Epithelial cell of proximal tubule (primary cell): Measurements from ENCODE around the gene B3GALT4. TPM values are rescaled to one million over a fixed set of nuclear protein-coding genes. Genes with fewer than 3 reads are reported as not detected.

Source experiments
- DNase-seq: peaks from one replicate; pipeline ENCODE4 v3.0.0-alpha.2; 2011; ENCODE audit warnings: low read depth
- H3K4me3 ChIP-seq: 2 replicates; pipeline ENCODE4 v1.5.1; 2011; ENCODE audit warnings: low read depth, mild to moderate bottlenecking, low read length
- CTCF ChIP-seq: conservative IDR thresholded peaks from 2 replicates; pipeline ENCODE4 v1.5.1; 2012; ENCODE audit warnings: low read depth, mild to moderate bottlenecking, low read length
- total RNA-seq: library from RNA; depleted of rRNA; stranded (reverse); fragments of >200 nt; gene quantifications from 2 replicates; pipeline ENCODE4 v1.2.3, GENCODE V29; 2015

Gene B3GALT4
- total RNA-seq, 1 donor from 2014 or later = 7.0 TPM

GRCh38 chr6:33247977-33248642 is 28.8 kb upstream of the B3GALT4 start:
- no peak for DNase-seq
- TF ChIP-seq CTCF = peak; percentile 88

GRCh38 chr6:33248643-33248931 is 28.3 kb upstream of the B3GALT4 start:
- TF ChIP-seq CTCF = no peak
- DNase-seq = no peak
- H3K4me3 ChIP-seq = peak overlapping the region; percentile 46

More at GRCh38 chr6:33247977-33248642, 28.8 kb upstream of the B3GALT4 start:
- peak overlapping the region; percentile 46 for H3K4me3 ChIP-seq

GRCh38 chr6:33248932-33249731 is 27.8 kb upstream of the B3GALT4 start:
- peak overlapping the region; percentile 79 for H3K4me3 ChIP-seq
- DNase-seq = peak; percentile 92
- TF ChIP-seq CTCF = no peak

- peak; percentile 81 for DNase-seq
- H3K4me3 ChIP-seq = peak overlapping the region; percentile 79
- TF ChIP-seq CTCF = no peak
Measured at GRCh38 chr6:33249732-33250630, 26.9 kb upstream of the B3GALT4 start.

- no peak for TF ChIP-seq CTCF
- H3K4me3 ChIP-seq = peak overlapping the region; percentile 25
- DNase-seq = no peak
Measured at GRCh38 chr6:33250731-33251130, 26.2 kb upstream of the B3GALT4 start.

GRCh38 chr6:33251395-33252012 is 25.4 kb upstream of the B3GALT4 start:
- no peak overlapping the region for H3K4me3 ChIP-seq
- no peak for TF ChIP-seq CTCF
- no peak for DNase-seq
